Mucosa of gallbladder (tissue), 1 donor: ENCODE data around the gene CSF2. TPM values are rescaled to one million over a fixed set of nuclear protein-coding genes. Genes with fewer than 3 reads are reported as not detected.

ENCODE experiments used
- DNase-seq: peaks from one replicate; pipeline ENCODE4 v3.0.0-alpha.2; 2020; ENCODE audit warnings: low spot score
- total RNA-seq: library from RNA; stranded (reverse); gene quantifications from one replicate; pipeline ENCODE4 v1.2.1, GENCODE V29; 2021
- donor health status: DM: no; HTN: no; CAD: no.

The CSF2 gene
- total RNA-seq, 1 donor from 2014 or later, result not detected

DNA sequence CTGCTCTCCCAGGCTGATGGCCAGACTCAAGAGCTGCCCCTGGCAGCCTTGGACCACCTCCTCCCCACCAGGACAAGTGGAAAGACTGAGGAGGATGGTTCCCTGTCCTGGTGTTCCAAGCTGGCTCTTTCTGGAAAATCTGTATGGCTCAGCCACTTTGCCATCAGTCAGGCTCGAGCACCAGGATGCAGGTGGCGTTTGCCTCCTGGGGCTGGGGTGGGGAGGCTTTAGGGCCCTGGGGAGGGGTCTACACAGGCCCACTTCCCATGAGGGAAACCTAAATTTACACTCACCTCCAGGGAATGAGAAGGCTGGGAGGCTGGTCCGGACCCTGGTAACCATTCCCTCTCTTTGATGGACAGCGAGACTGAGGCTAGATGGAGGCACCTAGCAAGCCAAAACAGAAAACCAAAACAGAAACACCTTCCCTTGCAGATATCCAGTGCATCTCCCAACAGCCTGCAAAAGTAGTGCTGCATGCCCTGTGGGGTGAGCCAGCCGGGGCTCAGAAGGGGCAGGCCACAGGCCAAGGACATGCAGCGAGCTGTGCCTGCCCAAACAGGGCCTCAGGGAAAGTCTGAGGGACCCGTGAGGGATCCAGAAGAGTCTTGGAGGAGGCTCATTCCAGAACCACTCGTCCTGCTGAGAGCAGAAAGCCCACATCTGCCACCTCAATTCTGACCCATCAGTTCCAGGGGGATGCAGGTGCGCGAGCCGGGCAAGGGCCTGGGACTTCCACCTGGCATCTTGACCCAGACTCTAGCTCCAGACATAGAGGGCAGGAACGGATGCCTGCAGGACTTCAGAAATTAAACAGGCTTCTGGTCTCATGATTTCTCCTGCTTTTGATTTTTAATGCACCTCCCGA is 5.4 kb upstream of the CSF2 start:
- no peak for DNase-seq

DNA sequence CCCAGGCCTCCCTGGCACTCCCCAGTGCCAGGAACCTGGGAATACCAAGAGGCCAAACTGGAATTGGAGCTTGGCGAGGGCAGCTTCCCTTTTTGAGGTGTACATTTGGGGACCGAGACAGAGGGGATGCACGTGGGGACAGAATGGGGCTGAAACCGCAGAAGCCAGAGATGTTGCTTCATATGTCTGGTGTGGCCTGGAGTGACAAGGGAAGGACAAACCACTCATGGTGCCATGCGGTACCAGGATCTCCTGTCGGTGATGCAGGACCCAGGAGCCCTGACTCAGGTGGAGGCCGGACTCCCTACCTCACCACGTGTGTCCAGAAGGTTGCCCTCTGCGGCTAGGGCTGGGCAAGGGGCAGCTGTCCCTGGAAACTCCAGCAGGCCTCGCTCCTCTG is 4.0 kb upstream of the CSF2 start:
- DNase-seq, result no peak

DNA sequence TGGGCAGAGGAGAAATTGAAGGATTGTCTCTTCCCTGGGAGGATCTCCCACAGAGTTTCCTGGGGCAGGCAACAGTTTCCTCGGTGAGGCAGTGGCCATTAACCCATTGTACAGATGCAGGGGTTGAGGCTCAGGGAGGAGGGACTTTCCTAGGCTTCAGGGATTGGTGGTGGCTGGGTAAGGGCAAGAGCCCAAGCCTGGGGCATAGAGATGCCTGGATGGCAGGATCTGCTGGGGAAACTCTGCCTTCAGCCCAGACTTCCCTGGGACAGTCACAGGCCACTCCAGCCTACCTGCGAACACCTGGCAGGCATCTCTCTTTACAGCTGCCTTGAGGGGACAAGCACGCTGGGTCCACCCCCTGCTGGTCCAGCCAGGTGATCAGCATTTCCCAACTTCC is 3.6 kb upstream of the CSF2 start:
- DNase-seq, result no peak

DNA sequence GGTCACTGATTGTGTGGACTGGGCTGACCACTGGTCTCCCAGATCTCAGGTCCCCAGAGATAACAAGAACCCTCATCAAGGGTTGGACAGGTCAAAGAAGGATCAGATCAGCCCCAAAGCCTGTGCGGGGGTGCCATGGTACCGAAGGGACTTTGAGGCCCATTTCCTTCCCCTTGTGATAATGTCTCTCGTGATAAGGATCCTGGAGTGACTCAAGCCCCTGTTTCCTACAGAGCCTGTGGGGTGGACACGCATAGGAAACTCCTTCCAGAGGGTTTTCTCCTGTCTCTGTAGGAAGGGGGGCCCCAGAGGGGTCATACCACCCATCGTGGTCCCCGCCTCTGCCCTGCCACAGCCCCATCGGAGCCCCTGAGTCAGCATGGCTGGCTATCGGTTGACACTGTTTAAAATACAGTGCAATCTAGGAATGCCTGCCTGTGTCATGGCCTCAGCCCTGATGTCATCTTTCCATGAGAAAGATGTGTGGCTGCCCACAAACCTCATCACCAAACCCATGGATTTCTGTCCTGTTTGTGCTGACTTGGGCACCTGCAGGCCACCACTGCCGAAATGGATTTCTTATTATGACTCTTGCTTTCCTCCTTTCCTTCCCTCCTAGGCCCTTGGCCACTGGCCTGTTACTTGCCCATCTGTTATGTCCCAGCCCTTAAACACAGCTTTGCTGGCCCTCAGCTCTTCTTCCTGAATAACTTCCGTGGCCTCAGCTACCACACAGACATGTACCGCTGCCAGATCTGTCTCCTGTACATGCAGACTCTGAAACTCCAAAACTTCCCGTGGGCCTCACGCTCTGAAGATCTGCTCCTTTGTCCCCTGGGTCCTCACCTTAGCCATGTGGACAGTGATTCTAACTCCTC is 2.9 kb upstream of the CSF2 start:
- DNase-seq, result no peak

DNA sequence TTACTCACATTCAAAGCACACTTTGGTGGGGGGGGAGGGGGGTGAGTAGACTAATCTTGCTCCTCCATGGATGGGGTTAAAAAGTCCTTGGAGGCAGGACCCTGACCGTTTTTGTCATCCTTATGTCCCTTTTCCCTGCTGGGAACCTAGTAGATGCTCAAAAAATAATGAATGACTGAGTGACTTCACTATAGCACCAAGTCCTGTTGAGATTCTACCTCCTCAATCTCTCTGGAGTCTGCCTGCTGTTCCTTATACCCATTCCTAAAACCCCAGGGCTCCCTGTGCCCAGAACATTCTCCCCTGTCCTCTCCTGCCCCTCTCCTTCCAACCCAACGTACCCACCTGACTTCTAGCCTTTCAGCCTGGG is 2.3 kb upstream of the CSF2 start:
- no peak for DNase-seq

DNA sequence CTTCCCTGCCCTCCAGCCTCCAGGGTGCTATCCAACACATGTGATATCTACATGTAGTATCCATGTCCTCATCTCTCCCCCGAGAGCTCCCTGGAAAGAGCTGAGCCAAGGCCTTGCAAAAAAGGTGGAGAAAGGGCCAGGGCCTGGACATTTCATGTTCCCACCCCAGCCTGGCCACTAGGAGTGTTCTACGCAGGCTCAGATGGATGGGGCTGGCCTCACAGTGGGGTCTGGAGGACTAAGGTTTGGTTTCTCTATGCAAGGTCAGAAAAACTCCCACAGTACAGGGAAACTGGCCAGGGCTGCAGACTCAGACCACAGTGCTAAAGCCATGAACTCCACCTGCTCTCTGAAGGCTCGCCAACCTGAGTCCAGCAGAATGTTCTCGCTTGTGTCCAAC is 1.5 kb upstream of the CSF2 start:
- DNase-seq, result no peak

DNA sequence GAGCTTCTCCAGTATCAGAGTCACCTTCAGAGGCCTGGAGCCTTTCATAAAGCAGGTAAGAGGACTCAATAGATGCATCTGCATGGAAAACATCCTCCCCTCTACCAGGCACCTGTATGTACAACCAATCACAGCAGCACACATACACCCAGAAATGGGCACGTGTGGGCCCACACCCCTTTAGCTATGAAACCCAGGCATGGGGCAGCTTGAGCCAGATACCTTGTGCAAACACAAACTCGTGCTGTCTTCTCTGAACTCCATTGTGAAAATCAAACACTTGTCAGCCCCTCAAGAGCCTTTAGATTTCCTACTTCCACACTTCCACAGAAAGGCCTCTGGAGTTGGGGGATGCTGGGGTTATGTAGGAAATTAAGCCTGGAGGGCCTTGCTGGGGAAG is 1.1 kb upstream of the CSF2 start:
- DNase-seq, result no peak

DNA sequence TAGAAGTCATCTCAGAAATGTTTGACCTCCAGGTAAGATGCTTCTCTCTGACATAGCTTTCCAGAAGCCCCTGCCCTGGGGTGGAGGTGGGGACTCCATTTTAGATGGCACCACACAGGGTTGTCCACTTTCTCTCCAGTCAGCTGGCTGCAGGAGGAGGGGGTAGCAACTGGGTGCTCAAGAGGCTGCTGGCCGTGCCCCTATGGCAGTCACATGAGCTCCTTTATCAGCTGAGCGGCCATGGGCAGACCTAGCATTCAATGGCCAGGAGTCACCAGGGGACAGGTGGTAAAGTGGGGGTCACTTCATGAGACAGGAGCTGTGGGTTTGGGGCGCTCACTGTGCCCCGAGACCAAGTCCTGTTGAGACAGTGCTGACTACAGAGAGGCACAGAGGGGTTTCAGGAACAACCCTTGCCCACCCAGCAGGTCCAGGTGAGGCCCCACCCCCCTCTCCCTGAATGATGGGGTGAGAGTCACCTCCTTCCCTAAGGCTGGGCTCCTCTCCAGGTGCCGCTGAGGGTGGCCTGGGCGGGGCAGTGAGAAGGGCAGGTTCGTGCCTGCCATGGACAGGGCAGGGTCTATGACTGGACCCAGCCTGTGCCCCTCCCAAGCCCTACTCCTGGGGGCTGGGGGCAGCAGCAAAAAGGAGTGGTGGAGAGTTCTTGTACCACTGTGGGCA is 642 bp downstream of the CSF2 start:
- no peak for DNase-seq

DNA sequence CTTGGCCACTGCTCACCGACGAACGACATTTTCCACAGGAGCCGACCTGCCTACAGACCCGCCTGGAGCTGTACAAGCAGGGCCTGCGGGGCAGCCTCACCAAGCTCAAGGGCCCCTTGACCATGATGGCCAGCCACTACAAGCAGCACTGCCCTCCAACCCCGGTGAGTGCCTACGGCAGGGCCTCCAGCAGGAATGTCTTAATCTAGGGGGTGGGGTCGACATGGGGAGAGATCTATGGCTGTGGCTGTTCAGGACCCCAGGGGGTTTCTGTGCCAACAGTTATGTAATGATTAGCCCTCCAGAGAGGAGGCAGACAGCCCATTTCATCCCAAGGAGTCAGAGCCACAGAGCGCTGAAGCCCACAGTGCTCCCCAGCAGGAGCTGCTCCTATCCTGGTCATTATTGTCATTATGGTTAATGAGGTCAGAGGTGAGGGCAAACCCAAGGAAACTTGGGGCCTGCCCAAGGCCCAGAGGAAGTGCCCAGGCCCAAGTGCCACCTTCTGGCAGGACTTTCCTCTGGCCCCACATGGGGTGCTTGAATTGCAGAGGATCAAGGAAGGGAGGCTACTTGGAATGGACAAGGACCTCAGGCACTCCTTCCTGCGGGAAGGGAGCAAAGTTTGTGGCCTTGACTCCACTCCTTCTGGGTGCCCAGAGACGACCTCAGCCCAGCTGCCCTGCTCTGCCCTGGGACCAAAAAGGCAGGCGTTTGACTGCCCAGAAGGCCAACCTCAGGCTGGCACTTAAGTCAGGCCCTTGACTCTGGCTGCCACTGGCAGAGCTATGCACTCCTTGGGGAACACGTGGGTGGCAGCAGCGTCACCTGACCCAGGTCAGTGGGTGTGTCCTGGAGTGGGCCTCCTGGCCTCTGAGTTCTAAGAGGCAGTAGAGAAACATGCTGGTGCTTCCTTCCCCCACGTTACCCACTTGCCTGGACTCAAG is 1.5 kb downstream of the CSF2 start:
- DNase-seq, result no peak

DNA sequence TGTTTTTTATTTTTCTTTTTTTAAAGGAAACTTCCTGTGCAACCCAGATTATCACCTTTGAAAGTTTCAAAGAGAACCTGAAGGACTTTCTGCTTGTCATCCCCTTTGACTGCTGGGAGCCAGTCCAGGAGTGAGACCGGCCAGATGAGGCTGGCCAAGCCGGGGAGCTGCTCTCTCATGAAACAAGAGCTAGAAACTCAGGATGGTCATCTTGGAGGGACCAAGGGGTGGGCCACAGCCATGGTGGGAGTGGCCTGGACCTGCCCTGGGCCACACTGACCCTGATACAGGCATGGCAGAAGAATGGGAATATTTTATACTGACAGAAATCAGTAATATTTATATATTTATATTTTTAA is 2.1 kb downstream of the CSF2 start:
- no peak for DNase-seq

DNA sequence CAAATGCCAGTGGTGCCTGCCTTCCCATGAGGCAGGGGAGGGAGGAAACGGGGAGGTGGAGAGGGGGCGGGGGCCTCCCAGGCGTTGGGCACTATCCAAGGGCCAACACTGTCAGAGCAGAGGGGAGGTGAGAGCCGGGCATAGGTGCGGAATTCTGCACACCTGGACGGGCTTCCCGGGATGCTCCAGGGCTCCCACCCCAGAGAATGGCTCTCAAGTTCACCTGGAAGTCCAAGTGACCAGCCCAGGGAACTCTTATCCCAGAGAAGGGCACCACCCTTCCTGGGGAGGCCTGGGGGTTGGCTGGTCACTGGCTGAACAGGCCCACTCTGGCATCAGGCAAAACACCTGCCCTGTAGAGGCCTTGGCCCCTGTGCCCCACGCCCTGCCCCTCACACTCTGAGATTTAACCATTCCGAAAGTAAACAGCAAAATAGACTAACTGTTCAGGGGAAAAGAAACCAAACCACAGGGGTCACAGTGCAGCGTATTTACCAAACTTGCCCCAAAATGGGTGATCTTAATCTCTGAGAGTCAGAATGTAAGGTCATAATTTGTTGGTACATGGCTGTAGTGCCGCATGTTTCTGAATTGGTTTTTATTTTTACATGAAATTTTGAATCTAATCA is 2.7 kb downstream of the CSF2 start:
- DNase-seq, result no peak

DNA sequence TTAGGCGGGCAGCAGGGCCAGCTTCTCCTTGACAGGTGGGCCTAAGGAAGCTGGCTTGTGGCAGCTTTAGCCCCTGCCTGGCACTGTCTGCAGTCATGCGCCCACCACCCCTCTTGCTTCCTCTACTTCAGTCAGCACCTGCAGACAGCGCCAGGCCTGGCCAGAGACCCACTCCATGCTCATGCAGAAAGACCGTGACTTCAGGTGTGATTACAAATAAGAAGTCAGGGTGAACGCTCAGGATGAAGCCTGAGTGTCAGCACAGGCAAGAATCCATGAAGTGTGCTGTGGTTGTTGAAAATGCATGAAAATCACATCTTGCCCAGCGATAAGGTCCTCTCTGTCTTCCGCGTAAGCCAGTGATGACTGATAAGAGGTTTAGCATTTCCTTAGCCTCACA is 3.4 kb downstream of the CSF2 start:
- DNase-seq, result no peak

DNA sequence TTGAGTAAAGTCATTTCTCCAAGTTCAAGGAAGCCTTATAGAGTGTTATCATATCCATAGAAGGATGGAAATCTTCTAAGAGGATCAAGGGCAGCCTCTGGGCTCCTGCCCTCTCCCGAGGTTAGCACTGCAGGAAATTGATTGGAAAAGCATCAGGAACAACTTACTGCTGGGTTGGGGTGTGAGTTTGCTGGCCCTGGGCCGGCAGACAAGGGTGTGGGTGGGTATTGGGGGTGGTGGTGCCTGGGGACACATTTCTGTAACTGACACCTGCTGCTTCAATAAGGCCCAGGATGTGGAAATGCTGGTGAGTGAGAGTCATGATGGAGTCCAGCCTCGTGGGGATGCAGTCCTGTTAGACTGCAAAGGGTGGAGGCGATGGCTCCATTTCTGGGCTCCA is 5.5 kb downstream of the CSF2 start:
- DNase-seq, result no peak

DNA sequence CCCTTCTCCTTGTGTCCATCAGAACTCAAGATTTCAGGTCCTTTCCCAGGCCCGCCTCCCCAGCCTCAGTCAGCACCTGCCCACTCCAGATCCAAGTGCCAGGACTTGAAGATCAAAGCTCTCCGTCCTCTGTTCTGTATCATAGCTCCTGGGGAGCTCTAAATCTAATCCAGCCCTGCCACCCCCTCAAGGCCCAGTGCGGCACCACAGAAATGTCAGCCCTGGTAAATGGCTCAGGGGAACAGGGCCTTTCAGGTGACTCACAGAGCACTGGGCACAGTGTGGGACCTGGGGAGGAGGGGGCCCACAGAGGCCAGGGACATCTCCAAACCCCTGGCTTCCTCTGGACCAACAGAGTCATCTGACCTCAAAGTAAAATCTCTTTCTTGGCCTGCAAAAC is 6.0 kb downstream of the CSF2 start:
- DNase-seq, result no peak

DNA sequence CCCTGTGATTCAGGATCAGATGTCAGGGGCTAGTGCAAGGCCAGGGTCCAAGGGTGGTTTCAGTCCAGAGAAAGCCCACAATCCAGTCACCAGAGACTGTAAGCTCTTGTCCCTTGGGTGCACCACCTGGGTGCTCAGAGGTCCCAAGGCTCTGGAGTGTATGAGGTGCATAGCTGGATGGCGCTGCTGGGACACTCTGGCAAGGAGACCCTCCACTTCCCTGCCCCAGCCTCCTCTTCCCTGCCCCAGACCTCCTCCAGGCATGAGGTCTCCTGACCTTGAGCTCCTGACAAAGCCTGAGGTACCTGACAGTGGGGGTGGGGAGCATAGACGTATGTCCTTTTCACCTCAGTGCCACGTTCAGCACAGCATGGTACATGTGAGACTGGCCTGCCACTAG is 7.0 kb downstream of the CSF2 start:
- no peak for DNase-seq

DNA sequence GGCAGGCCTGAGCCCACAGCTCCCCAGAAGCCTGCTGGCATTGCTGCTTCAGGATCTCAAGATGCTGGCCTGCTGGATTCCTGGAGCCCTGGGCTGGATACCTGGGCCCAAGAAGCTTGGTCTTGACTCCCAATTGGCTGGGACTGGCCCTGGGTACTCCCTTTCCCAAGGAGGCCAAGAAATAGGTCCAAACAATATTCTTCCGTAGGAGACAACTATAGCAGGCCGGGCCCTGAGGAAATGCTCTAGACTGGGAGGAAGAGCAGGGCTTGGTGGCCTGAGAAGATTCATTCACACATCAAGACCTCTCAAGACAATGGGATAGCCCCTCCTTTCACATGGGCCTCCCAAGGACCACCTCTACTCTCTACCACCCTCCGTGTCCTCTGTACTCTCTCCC is 7.9 kb downstream of the CSF2 start:
- no peak for DNase-seq

DNA sequence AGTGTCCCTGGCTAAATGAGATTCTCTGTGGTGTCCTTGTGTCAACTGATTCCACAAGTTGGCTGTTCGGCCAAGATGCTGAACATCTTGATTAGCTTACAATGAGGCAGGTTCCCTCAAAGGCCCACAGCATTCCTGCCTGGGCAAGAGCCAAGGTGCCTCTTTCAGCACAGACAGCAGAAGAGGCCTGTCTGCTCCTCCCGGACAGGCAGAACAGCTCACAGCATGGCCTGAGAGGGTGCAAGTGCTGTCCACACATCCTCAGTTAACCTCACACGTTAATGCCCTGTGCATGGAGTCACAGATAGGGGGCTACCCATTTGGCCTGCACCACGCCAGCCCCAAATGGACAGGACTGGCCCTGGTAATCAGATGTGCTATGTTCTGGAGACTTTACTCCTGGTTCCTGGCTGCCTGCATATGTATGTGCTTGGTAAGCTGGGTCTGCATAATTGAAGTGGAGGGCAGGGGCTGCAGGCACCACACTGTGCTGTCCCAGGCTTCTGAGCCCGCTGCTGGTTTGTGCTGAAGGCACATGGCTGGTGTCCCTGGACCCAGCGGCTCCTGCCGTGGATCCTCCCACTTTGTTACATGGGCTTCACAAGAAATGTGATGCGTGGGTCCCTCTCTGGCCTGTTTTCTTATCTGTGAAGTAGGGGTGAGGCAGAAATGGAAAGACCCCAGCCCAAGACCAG is 8.9 kb downstream of the CSF2 start:
- DNase-seq, result no peak

DNA sequence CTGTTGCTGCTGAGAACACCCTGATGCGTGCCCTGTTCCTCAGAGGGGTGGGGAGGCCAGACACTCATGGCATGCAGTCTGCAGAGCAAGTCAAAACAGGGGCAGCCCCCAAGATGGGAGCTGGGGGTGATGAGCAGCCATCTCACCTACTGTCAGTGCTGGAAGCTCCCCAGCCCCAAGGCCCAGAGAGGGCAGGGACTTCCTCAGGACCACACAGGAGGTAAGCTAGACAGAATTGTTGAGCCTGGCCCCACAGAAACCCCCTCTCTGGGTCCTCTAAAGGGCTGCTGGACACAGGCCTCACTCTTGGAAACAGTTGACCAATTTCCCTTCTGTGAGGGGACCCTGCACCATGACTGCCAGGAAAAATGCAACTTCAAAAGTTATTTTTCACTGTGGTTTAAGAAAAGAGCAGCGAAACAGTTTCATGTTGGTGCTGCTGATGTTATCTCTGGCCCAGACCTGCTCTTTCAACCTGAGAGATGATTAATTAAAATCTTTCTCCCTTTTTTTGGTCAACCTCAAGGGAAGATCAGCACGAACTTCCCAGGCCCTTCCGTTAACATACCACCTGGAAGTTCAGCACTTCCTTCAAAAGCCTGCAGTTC is 9.6 kb downstream of the CSF2 start:
- no peak for DNase-seq

DNA sequence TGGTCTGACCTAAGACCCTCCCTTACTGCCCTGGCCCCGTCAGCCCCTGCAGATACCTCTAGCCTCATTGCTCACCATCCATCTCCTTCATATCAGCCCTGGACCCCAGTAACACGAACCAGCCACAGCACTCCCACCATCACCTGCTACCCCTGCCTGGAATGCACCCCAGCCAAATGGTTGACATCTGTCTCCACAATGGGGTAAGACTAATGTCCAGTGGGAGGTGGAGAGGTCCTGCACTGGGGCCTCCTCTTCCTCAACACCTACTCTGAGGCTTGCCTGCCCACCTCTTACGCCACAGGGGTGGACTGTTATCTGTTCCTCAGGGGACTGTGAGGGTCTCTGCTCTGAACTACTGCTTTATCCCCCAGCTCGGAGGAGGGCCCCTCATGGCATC is 12.1 kb downstream of the CSF2 start:
- no peak for DNase-seq

DNA sequence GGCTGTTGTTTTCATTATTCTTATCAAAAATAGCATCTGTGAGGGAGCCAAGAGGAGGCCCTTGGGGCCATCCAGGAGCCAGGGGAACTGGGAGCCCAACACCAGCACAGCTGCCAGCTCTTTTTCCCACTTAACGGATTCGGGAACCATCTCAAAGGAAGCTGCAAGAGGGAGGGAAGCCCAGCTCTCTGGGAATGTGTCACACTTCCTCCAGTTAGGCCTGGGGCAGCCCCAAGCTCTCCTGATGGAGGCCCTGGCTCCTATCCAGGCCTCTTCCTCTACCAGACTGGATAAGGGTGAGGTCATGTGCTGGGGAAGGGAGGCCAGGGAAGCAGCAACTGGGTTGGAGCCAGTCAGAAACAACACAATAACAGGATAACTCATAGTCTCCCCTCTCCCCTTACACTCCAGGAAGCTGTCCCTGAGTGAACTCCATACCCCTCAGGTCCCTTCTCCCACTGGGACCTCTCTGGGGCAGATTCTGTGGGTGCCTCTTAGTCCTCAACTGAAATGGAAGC is 12.7 kb downstream of the CSF2 start:
- DNase-seq, result no peak
